Caco-2 (cell line): ENCODE measurements around the gene PDLIM7. TPM values are rescaled to one million over a fixed set of nuclear protein-coding genes. Genes with fewer than 3 reads are reported as not detected.

Source experiments
- BruUV-seq: library from RNA; stranded (reverse); fragments of 400-500 nt; replicated peaks from 2 replicates; lab custom pipeline; 2021; lab: Mats Ljungman, UMichigan
- CTCF ChIA-PET: fragments of 300-600 bp; sonication (Branson Sonifier 250); formaldehyde crosslinking; loops from one replicate; lab custom pipeline; 2022; ENCODE audit warnings: antibody characterized with exemption; lab: Charles Lee
- POLR2A ChIA-PET: fragments of 300-600 bp; sonication (Branson Sonifier 250); formaldehyde crosslinking; loops from one replicate; lab custom pipeline; 2022; ENCODE audit warnings: antibody characterized with exemption; lab: Charles Lee
- DNase-seq, 2 experiments: peaks; one replicate each; pipeline versions ENCODE4 v3.0.0 to v3.0.0-alpha.2; 2020 to 2022
- H3K27me3 ChIP-seq: replicated peaks from 2 replicates; pipeline ENCODE4 v1.6.0; 2011; ENCODE audit warnings: low read length; ENCODE audit not compliant: control insufficient read depth, insufficient read depth
- H3K36me3 ChIP-seq: 2 replicates; pipeline ENCODE4 v1.5.1; 2011; ENCODE audit warnings: low read length; ENCODE audit not compliant: control insufficient read depth, insufficient read depth
- H3K4me1 ChIP-seq: fragments of 250-450 bp; sonication (Bioruptor Pico); 2 replicates; pipeline ENCODE4 v1.5.1; 2020; ENCODE audit warnings: mild to moderate bottlenecking
- H3K4me3 ChIP-seq: 2 replicates; pipeline ENCODE4 v1.5.1; 2011; ENCODE audit warnings: low read depth, mild to moderate bottlenecking, control low read depth, low read length
- H3K9me3 ChIP-seq: fragments of 250-450 bp; sonication (Bioruptor Pico); 2 replicates; pipeline ENCODE4 v1.5.1; 2020; ENCODE audit warnings: mild to moderate bottlenecking, moderate library complexity
- H3K27ac Mint-ChIP-seq: one replicate; pipeline ENCODE4 v1.8.0; 2022; ENCODE audit warnings: mixed read lengths; ENCODE audit not compliant: unreplicated experiment
- H3K27me3 Mint-ChIP-seq: one replicate; pipeline ENCODE4 v1.8.0; 2022; ENCODE audit warnings: mixed read lengths; ENCODE audit not compliant: insufficient read depth, unreplicated experiment
- H3K36me3 Mint-ChIP-seq: one replicate; pipeline ENCODE4 v1.8.0; 2022; ENCODE audit warnings: mild to moderate bottlenecking, mixed read lengths; ENCODE audit not compliant: insufficient read depth, unreplicated experiment
- H3K4me1 Mint-ChIP-seq: one replicate; pipeline ENCODE4 v1.8.0; 2022; ENCODE audit warnings: low read depth, mixed read lengths; ENCODE audit not compliant: unreplicated experiment
- H3K4me3 Mint-ChIP-seq: one replicate; pipeline ENCODE4 v1.8.0; 2022; ENCODE audit warnings: mild to moderate bottlenecking, moderate library complexity, mixed read lengths; ENCODE audit not compliant: unreplicated experiment
- H3K9me3 Mint-ChIP-seq: one replicate; pipeline ENCODE4 v1.8.0; 2022; ENCODE audit warnings: mixed read lengths; ENCODE audit not compliant: unreplicated experiment
- intact Hi-C: fragments of 100-400 bp; cut with micrococcal nuclease; formaldehyde crosslinking; loops from one replicate; pipeline ENCODE4 v1.10.0; 2022; ENCODE audit not compliant: unreplicated experiment
- total RNA-seq: library from RNA; stranded (reverse); gene quantifications from 2 replicates; pipeline ENCODE4 v1.2.3, GENCODE V29; 2022
- TF ChIP-seq, protein P1 (sequence below), 2 experiments: fragments of 200-600 bp in 1 of 2; IDR thresholded peaks; 1 replicate in 1 of 2; 2 replicates in 1 of 2; pipeline versions ENCODE4 v1.5.1 to v1.8.0; 2011 to 2022; ENCODE audit warnings: antibody characterized with exemption in 1 of 2, control low read depth in 1 of 2, inconsistent platforms in 1 of 2, low read depth in 1 of 2, low read length in 1 of 2, mild to moderate bottlenecking in 1 of 2, moderate library complexity in 1 of 2; ENCODE audit not compliant: insufficient read depth in 1 of 2, severe bottlenecking in 1 of 2, unreplicated experiment in 1 of 2

PDLIM7 gene
- total RNA-seq, 1 experiment from 2014 or later = 49.1 TPM

- Mint-ChIP-seq H3K27me3 (no peaks in the 10 kb centered on the region), H3K9me3 (no peaks in the 10 kb centered on the region), H3K27ac (no peak overlapping the region), H3K4me3 (no peak overlapping the region), H3K4me1 (peaks cover 7% of the 10 kb centered on the region), H3K36me3 (peaks cover 6% of the 10 kb centered on the region)
- no peak overlapping the region for H3K4me3 ChIP-seq
- TF ChIP-seq, protein P1, sequence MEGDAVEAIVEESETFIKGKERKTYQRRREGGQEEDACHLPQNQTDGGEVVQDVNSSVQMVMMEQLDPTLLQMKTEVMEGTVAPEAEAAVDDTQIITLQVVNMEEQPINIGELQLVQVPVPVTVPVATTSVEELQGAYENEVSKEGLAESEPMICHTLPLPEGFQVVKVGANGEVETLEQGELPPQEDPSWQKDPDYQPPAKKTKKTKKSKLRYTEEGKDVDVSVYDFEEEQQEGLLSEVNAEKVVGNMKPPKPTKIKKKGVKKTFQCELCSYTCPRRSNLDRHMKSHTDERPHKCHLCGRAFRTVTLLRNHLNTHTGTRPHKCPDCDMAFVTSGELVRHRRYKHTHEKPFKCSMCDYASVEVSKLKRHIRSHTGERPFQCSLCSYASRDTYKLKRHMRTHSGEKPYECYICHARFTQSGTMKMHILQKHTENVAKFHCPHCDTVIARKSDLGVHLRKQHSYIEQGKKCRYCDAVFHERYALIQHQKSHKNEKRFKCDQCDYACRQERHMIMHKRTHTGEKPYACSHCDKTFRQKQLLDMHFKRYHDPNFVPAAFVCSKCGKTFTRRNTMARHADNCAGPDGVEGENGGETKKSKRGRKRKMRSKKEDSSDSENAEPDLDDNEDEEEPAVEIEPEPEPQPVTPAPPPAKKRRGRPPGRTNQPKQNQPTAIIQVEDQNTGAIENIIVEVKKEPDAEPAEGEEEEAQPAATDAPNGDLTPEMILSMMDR (IDR thresholded peaks at IDR 0.05; ENCODE audit: insufficient read depth in 1 of 2, low read depth in 1 of 2, low read length in 1 of 2, severe bottlenecking in 1 of 2, unreplicated experiment in 1 of 2) = no peak
- H3K9me3 ChIP-seq = no peaks in the 10 kb centered on the region
- DNase-seq = no peak
- ChIA-PET CTCF (interaction anchor here (0.7 kb wide), 1 partner anchor 68 kb away, joined by 3 read pairs; no protein-coding TSS in a partner anchor), POLR2A (no interaction called here)
- H3K4me1 ChIP-seq = peaks cover 8% of the 10 kb centered on the region
- no peaks in the 10 kb centered on the region for H3K27me3 ChIP-seq
- no peaks in the 10 kb centered on the region for H3K36me3 ChIP-seq
- BruUV-seq = no TSS peak
- intact Hi-C loops = no loop called here
Observed at GRCh38 chr5:177539411-177539810, 42.0 kb upstream of the PDLIM7 start.

GRCh38 chr5:177538876-177539275, 41.5 kb upstream of the PDLIM7 start:
- H3K4me1 ChIP-seq = peaks cover 8% of the 10 kb centered on the region
- Mint-ChIP-seq H3K4me1 (peaks cover 7% of the 10 kb centered on the region), H3K36me3 (peaks cover 9% of the 10 kb centered on the region), H3K27me3 (no peaks in the 10 kb centered on the region), H3K27ac (no peak overlapping the region), H3K9me3 (no peaks in the 10 kb centered on the region), H3K4me3 (no peak overlapping the region)
- ChIA-PET POLR2A (no interaction called here), CTCF (no interaction called here)
- H3K4me3 ChIP-seq = no peak overlapping the region
- TF ChIP-seq, protein P1 (IDR thresholded peaks at IDR 0.05; ENCODE audit: insufficient read depth in 1 of 2, low read depth in 1 of 2, low read length in 1 of 2, severe bottlenecking in 1 of 2, unreplicated experiment in 1 of 2) = no peak
- H3K9me3 ChIP-seq = no peaks in the 10 kb centered on the region
- intact Hi-C loops = no loop called here
- BruUV-seq = no TSS peak
- no peak for DNase-seq
- no peaks in the 10 kb centered on the region for H3K36me3 ChIP-seq
- no peaks in the 10 kb centered on the region for H3K27me3 ChIP-seq

- Mint-ChIP-seq H3K27ac (peak overlapping the region; percentile 20), H3K27me3 (no peaks in the 10 kb centered on the region), H3K36me3 (peaks cover 17% of the 10 kb centered on the region), H3K4me3 (no peak overlapping the region), H3K9me3 (no peaks in the 10 kb centered on the region), H3K4me1 (peaks cover 7% of the 10 kb centered on the region)
- Histone ChIP-seq H3K9me3 (no peaks in the 10 kb centered on the region), H3K4me3 (no peak overlapping the region), H3K27me3 (no peaks in the 10 kb centered on the region), H3K4me1 (peaks cover 8% of the 10 kb centered on the region), H3K36me3 (0 out of 2 replicates have a peak, but pooled peaks cover 2% of the 10 kb centered on the region)
- intact Hi-C loops = no loop called here
- ChIA-PET POLR2A (interaction anchor here (0.5 to 0.6 kb wide), 2 partner anchors 22 to 608 kb away, joined by 3 read pairs; no protein-coding TSS in a partner anchor), CTCF (no interaction called here)
- TF ChIP-seq, protein P1 (IDR thresholded peaks at IDR 0.05; ENCODE audit: insufficient read depth in 1 of 2, low read depth in 1 of 2, low read length in 1 of 2, severe bottlenecking in 1 of 2, unreplicated experiment in 1 of 2) = no peak
- BruUV-seq = no TSS peak
- DNase-seq = peak in 1 of 2 experiments; percentile 23
Observed at GRCh38 chr5:177537389-177538361, 40.3 kb upstream of the PDLIM7 start.
